C4-2B (cell line): ENCODE data around the gene ACAP3.

Experiments used
- H3K27ac ChIP-seq: fragments of 450-650 bp; 2 replicates; pipeline ENCODE4 v1.5.1; 2017
- CTCF ChIP-seq: fragments of 450-650 bp; conservative IDR thresholded peaks from 2 replicates; pipeline ENCODE4 v1.5.1; 2017; ENCODE audit warnings: mild to moderate bottlenecking
- ZFX ChIP-seq: fragments of 450-650 bp; IDR thresholded peaks from 2 replicates; pipeline ENCODE4 v1.6.1; 2017

ACAP3 gene

GRCh38 chr1:1310476-1311053, 2.8 kb upstream of the ACAP3 start:
- peak overlapping the region; percentile 99 for H3K27ac ChIP-seq
- no peak for TF ChIP-seq CTCF
- TF ChIP-seq ZFX, result no peak

DNA sequence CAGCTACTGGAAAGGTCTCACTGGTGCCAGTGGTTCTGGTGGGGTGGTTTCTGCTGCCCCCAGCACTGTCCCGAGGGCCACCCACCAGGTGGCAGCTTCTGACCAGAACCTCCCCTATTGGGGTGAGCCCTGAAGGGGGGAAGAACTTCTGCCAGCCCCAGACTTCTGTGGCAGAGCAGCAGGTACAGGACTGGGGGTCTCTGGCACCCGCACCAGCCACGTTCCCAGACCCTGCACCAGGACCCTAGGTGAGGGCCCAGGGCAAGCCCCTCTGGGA, 2.3 kb upstream of the ACAP3 start:
- H3K27ac ChIP-seq, result peak overlapping the region; percentile 99
- no peak for TF ChIP-seq ZFX
- no peak for TF ChIP-seq CTCF

- H3K27ac ChIP-seq, result peak overlapping the region; percentile 99
- TF ChIP-seq CTCF (no peak), ZFX (no peak)
Measured at GRCh38 chr1:1309251-1310108, 1.8 kb upstream of the ACAP3 start.

DNA sequence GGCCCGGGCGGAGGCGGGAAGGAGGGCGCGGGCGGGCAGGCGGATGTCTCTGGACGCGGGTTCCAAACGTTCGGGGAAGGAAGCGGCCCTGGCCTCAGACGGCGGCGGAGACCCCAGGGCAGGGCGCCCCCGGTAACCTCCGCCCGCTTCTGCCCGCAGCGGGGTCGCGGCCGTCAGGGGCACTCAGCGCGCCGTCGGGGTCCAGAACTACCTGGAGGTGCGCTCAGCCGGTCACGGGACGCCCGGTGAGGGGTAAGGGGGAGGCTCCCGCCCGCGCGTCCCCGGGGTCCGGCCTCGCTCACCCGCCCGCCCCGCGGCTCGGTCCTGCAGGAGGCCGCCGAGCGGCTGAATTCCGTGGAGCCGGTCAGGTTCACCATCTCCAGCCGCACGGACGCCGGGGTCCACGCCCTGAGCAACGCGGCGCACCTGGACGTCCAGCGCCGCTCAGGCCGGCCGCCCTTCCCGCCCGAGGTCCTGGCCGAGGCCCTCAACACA, 1.1 kb upstream of the ACAP3 start:
- H3K27ac ChIP-seq, result peak overlapping the region; percentile 99
- TF ChIP-seq ZFX (peak; percentile 54; the same call in 1 of the 2 replicates), CTCF (no peak)

DNA sequence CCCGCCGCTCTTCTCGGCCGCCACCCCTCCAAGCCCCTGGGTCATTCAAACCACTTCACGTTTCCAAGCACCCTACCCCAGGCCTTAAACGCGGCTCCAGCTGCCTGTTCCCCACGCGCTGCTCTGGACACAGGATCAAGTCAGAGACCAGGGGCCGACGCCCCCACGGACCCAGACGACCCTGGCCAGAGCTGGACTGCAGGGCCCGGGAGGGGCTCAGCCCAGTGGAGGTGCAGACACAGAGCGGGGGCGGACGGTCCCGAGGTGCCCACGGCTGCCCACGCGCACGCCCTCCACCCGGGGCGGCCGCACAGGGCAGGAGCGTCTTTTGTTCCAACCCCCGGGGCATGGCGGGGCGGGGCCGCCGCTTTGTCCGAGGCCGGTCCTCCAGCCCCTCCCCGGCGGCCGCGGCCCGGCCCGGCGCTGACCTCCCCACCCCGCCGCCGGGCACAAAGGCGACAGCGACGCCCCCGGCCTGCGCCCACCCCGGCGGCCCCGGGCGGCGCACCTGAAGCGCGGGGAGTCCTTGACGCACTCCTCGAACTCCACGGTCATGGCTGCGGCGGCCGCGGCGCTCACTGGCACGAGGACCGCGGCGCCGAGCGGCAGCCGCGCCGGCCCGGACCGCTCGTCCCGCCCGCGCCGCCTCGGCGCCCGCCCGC, 338 bp downstream of the ACAP3 start:
- peak; percentile 50 for TF ChIP-seq ZFX
- no peak for TF ChIP-seq CTCF
- peak overlapping the region; percentile 99 for H3K27ac ChIP-seq

GRCh38 chr1:1306661-1307260, 969 bp downstream of the ACAP3 start:
- TF ChIP-seq ZFX (no peak), CTCF (no peak)
- H3K27ac ChIP-seq, result peak overlapping the region; percentile 99
